ENCODE measurements around the gene WDTC1.

Gene WDTC1

DNA sequence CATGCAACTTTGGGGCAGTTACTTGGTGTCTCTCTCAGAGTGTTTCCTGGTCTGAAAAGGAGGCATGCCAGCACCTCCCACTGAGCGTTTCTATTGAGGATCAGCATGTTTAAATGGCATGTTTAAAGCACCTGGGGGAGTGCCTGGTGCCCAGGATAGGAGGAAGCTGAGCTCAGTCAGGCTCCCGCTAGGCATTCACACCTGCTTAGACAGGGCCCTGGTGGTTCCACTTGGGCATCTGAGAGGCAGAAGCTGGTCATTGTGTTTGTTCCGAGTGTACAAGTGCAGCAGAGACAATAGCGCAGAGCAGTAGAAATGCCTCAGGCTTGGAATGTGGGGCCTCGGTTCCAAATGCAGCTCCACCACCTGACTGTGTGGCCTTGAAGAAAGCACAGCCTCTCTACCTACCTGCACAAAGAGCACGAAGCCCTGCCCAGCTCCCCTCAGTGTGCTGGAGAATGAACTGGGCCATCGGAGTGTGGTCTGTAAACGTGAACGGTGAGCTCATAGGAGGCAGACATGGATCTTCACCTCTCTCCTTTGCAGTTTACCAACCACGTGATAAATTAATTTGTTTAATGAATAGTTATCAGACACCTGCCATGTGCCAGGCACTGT is 67.3 kb downstream of the WDTC1 start:
- DNase-seq (ENCODE audit: low spot score): no peak

DNA sequence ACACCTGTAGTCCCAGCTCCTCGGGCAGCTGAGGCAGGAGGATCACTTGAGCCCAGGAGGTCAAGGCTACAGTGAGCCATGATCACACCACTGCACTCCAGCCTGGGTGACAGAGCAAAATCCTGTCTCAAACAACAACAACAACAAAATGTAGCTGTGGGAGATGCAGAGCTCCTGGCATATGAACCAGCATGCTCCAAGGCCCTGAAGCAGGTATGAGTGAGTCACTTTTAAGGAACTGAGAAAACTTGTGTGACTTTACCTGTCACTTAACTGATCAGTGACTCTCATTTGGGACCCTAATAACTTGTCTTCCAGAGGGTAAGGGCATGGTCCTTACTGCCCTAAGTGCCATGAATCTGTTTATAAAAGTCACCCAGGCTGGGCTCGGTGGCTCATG is 68.2 kb downstream of the WDTC1 start:
- no peak for DNase-seq (ENCODE audit: low spot score)

DNA sequence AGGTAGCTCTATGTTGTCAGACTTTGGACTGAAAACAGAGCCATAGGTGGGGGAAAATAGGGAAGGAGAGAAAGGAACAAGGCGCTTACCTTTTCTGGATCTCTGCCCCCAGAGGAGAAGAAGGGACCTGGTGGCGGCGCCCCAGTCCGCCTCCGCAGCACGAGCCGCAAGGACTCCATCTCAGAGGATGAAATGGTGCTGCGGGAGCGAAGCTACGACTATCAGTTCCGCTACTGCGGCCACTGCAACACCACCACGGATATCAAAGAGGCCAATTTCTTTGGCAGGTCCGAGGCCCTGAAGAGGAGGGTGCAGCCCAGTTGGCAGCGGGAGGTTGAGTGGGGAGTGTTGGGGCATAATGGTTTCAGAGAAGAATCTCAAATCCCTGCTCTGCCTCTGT is 69.1 kb downstream of the WDTC1 start:
- no peak for DNase-seq (ENCODE audit: low spot score)

DNA sequence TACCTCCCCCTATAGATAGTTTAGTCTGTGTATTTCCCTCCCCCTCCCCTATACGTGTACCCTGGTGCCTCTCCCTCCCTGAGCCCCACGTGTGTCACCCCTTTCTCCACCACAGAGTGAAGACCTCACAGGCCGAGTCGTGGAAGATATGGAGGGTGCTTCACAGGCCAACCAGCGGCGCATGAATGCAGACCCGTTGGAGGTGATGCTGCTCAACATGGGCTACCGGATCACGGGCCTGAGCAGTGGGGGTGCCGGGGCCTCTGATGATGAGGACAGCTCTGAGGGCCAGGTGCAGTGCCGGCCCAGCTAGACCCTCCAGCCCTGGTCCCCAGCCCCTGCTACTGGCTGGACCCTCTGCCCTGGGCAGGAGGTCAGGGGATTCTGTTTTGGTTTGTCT is 71.6 kb downstream of the WDTC1 start:
- no peak for DNase-seq (ENCODE audit: low spot score)

DNA sequence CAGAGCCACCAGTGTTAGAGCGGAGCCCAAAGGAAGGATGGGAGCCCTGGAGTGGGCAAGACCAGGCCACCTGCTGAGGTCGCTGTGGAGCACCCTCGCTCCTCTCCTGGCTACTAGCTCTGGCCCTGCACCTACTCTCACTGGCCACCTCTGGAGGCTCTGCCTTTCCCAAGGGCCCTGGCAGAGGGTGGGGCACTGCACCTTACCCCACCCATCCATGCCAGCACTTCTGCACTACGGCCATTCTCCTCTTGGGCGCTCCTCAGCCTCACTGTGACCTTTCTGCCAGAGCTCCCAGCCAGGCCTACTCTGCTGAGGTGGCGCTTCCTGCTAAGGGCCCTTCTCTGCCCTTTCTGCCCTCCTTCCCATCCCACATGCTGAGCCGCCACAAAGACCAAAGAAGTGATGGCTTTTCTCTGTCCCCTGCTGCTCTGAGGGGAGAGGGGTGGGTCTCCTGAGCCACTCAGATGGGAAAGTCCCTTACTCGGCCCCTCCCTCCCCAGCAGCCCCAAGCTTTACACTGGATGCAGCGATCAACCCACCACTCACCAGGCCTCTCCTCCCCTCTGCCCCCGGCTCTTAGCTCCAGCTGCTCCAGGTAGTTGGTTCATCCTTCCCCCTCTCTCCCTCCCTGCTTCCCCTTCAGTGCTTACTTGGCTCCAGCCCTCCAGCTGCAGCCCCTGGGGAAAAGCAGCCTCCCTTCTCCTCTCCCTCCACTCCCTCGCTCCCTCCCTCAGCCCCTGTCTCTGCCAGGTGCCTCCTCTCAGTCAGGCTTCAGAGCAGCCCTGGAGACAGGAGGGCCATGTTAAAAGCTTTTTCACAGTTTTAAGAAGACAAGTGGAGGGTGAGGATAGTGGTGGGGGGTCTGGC is 72.7 kb downstream of the WDTC1 start:
- DNase-seq (ENCODE audit: low spot score): peak; percentile 17

DNA sequence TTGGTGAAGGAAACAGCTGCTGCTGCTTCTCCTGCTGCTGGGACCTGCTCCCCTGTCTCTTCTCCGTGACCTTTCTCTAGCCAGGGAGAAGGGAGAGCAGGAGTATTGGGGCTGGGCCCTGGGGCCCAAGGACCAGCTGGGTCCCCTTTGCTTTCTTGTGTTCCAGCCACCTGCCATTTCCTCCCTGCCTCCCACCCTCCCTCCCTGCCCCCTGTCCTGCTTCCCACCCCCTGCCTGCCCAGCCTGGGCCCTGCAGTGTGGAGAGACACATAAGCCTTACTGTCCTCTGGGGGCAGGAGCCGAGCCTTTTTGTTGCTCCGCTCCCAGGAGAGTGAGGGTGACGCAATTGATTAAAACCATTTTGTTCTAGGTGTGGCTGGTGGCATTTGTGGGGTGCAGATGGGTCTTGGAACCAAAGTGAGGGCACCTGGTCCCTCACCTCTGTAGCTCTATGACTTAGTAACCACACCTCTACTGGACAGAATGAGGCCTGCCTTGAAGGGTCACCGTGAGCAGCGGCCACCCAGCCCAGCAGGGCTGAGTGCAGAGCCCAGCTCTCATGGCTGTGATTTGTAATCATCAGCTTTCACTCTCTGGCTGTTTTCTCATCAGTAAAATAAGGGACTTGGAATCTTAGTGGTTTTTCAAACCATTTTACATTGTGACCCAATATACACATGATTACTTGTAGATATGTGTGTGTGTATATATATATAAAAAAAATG is 73.6 kb downstream of the WDTC1 start:
- DNase-seq (ENCODE audit: low spot score): no peak

DNA sequence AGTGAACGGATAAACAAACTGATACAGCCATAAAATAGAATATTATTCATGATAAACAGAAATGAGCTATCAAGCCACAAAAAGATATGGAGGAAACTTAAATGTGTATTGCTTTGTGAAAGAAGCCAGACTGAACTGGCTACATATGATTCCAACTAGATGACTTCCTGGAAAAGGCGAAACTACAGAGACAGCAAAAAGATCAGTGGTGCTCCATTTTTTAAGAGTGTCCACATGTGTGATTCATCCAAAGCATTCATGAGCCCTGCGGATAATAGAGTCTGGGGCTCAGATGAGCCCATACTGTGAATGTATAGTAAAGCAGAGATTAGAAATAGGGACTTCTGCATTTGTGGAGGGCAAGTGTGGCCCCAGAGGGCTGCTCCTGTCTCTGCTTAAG is 79.7 kb downstream of the WDTC1 start:
- DNase-seq (ENCODE audit: low spot score): no peak

DNA sequence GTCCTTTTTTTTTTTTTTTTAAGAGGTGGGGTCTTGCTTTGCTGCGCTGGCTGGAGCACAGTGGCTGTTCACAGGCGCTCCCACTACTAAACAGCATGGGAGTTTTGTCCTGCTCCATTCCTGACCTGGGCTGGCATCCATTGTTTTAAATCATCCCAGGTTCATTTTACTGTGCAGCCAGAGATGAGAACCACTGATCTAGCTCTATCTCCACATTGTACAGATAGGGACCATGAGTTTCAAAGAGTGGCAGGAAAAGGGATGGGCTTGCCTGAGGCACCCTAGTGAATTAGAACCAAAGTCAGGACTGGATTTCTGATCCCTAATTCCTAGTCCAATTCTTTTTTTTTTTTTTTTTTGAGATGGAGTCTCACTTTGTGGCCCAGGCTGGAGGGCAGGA is 80.3 kb downstream of the WDTC1 start:
- DNase-seq (ENCODE audit: low spot score): no peak

DNA sequence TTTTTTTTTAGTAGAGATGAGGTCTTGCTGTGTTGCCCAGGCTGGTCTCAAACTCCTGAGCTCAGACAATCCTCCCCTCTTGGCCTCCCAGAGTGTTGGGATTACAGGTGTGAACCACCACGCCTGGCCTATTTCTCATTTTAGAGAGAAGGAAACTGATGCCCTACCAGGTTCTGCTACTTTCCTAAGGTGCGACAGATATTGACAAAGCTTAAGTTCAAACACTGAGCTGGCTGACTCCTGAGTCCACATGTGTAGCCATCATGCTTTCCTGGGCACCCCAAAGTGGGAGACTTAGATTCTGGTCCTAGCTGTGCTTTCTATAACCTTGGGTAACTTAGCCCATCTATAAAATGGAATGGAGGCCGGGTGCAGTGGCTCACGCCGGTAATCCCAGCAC is 82.4 kb downstream of the WDTC1 start:
- no peak for DNase-seq (ENCODE audit: low spot score)

DNA sequence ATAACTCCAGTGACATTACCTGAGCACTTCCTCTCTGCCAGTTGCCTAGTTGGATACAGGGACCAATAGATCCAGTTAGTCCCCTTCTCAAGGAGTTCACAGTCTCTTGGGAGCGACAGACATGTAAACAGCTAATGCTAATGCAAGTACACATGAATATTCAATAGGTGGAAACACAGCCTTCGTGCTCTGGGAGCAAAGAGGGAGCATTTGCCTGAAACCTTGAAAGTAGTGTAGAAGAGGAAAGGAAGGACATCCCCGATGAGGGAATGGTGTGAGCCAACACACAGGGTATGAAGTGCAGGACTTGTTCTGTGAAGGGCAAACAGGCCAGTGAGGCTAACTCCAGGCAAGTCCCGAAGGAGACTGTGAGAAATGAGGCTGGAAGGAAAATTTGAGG is 83.7 kb downstream of the WDTC1 start:
- no peak for DNase-seq (ENCODE audit: low spot score)

DNA sequence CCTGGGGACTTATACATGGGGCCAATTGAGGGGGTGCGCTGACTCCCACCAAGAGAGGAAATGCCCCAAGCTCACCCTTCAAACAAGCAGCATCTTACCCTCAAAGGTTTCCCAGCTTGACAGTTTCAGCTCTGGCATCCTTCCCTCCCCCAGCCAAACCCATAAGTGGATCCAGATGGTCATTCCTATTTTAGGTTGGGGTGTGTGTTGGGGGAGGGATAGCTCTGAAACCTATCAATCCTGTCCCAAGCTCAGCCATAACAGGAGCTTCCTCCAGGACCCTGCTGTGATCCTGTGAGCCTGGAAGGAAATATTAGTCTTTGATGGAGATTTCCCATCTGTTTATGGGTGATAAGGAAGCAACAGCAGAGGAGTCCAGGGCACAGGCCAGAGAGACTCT is 84.2 kb downstream of the WDTC1 start:
- no peak for DNase-seq (ENCODE audit: low spot score)

DNA sequence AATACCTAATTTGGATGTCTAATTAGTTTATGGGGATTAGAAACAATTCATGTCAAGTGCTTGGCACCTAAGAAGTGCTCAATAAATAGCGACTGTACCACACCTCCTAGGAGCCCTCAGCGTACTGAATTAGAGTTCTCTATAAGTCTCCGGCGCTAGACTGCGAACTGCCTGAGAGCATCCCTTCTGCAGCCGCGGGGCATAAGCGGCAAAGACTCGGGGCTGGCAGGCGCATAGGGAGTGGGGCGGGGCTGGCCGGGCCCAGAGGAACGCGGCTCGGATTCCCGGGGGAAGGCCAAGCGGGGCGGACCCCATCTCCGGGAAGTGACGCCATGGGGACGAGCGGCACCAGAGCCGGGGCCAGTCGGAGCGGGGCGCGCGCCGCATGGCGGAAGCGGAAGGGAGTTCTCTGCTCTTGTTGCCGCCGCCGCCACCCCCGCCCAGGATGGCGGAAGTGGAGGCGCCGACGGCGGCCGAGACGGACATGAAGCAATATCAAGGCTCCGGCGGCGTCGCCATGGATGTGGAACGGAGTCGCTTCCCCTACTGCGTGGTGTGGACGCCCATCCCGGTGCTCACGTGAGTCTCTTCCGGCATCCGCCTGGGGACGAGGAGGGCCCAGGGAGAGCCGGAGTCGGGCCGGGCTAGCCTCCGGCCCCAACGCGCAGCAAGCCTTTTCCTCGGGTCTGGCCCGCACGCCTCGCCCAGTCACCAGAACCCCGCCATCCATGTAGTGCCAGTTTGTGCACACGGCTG is 87.6 kb downstream of the WDTC1 start, which contains the start of gene TMEM222:
Gene TMEM222 (plus strand): TSS at position 351 of the 756 bp plus-strand sequence. CDS start 35 bp downstream, at position 386.
- DNase-seq (ENCODE audit: low spot score): peak; percentile 94

DNA sequence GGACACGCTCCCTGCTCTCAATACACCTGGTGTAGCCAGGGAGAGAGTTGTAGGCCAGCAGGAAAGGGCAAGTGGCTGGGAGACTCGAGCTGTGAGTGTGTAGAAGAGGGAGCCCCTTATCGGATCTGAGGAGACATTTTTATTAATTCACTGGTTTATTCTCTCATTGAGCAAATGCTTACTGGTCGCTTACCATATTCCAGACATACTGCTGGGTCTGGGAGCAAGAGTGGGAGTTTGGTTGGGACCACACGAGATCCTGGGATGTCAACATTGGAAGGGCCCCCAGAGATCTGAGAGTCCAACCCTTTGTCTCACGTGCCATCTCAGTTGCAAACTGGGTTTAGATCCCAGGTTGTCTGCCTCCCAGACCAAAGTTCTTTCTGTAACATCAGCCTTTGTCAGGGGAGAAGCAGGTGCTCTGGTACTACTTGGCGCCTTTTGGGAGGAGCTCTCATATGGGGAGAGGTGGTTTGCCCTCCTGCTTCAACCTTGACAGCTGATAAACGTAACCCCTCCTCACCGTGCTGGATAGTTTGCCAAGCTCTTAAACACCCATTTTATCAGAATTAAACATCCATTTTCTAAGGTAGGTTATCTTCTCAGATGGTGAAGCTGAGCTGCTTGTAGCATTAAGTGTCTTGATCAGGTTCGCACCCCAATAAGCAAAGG is 88.3 kb downstream of the WDTC1 start:
- DNase-seq (ENCODE audit: low spot score): no peak

DNA sequence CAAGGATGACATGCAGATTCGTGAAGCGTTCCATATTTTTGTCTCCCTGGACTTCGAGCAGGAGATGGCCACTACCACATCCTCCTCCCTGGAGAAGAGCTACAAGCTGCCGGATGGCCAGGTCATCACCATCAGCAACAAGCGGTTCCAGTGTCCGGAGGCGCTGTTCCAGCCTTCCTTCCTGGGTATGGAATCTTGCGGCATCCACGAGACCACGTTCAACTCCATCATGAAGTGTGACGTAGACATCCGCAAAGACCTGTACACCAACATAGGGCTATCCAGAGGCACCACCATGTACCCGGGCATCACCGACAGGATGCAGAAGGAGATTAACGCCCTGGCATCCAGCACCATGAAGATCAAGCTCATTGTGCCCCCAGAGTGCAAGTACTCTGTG is 90.9 kb downstream of the WDTC1 start:
- DNase-seq (ENCODE audit: low spot score): no peak

DNA sequence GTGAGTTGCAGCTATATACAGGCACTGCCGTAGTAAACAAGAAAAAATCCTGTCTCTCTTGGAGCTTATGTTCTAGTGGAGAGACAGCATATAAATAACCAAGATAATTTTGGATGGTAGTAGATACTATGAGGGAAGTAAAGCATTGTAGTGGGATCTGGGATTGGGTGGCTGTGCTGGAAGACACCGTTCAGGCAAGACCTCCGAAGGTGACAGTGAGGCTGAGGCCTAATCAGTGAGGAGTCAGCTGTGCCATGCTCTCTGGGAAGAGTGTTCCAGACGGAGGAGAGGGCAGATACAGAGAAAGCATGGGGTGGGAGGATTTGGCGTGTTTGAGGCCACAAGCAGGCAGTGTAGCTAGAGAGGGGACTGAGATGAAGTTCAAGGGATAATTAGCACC is 93.5 kb downstream of the WDTC1 start:
- no peak for DNase-seq (ENCODE audit: low spot score)

DNA sequence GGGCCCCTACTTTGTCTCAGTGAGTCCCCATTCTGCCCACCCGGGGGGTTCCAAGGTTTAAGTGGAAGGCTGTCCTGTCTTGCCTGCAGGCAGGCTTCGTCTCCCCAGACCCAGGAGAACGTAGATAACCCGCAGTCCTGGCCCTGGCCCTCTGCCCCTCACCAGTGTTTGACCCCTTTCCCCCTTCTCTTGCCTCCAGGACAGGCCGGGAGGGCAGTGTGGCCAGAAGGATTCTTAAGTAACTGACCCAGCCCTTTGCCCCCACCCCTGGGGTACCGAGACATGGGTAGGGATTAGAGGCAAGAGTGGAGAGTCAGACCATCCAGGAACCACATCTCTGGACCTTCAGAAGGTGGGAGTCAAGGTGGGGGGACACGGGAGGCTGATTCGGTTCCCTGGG is 96.4 kb downstream of the WDTC1 start:
- no peak for DNase-seq (ENCODE audit: low spot score)

DNA sequence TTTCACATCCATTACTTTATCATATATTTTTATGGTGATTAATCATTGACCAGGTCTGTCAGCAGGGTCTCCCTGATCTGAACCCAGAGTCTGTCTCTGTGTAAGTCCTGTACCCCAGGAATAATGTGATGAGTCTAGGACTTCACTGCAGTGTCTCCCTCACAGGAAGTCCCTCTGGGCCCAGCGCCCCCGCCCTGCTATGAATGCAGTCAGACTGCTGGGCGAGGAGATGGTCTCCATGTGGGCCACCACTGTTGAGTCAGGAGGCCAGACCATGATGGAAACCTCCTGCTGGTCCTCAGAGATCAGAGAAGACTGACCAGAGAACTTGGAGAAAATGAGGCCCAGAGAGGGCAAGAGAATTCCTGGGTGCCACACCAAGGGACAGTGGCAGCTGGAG is 97.0 kb downstream of the WDTC1 start:
- DNase-seq (ENCODE audit: low spot score): no peak

DNA sequence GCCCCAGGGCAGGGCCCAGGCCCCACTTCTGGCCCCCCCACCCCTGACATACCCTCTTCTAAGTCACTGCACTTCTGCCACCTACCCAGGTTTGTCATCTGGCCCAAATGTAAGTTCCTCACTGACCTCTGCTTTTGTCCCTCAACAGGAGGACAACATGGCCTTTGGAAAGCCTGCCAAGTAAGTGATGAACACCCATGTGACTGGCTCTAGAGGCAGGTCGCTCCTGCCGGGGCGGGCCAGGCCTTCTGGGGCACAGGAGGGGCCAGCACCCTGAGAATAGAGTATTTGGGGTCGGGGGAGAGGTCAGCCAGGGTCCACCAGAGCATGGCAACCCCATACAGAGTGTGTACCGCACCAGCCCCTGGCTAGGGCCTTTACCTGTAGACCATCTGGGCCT is 97.5 kb downstream of the WDTC1 start:
- DNase-seq (ENCODE audit: low spot score): no peak

DNA sequence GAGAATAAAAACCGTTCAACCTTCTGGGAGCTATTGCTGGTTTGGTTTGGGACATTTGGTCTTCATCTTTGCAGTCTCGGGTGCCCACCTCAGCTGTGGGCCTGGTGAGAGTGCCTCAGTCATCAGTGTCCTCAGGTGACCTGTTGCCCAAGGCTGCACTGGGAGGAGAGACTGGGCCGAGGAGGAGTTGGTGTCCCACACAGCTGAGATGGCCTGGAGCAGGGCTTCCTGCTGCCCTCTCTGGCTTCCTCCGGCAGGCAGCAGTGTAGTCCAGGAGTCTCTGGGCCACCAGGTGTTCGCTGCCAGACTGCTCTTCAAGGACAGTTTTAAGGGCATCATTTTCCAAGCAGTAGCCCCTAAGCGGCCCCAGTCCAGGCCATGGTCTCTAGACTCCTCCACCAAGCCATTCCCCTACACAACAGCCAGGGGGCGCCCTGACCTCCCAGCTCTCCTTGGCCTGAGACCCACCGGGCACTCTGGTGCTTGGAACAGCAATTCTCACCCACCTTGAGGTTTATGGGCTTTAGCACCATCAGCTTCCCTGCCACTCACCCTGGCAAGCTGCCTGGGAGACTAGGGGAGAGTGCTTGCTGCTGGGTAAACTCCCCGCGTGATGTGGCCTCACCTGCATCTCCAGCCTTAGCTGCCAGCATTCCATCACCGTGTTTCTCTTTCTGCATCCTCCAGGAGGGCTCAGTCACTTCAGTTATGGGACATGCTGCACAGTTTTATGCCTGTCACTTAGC is 98.3 kb downstream of the WDTC1 start:
- DNase-seq (ENCODE audit: low spot score): peak; percentile 21

DNA sequence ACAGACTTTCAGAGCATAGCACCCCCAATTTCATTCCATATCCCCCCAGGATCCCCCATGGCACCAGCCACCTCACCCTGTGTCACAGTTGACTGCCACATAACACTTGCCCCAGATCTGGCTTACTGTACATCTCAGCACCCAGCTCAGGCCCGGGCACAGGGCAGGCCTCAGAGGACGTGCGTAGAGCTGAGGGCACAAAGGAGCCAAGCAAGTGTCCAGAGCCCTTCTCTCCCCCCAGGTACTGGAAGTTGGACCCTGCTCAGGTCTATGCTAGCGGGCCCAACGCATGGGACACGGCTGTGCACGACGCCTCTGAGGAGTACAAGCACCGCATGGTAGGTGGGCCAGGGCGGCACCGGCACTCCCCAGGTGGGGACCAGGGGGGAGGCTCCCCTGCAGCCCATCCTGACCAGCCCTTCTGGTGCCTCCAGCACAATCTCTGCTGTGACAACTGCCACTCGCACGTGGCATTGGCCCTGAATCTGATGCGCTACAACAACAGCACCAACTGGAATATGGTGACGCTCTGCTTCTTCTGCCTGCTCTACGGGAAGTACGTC is 99.4 kb downstream of the WDTC1 start:
- no peak for DNase-seq (ENCODE audit: low spot score)
